Measurements from ENCODE around the gene ZNF804A. TPM values are rescaled to one million over a fixed set of nuclear protein-coding genes. Genes with fewer than 3 reads are reported as not detected.

ZNF804A gene
- total RNA-seq, 1 donor from 2014 or later, result not detected

- TF ChIP-seq, protein P1, sequence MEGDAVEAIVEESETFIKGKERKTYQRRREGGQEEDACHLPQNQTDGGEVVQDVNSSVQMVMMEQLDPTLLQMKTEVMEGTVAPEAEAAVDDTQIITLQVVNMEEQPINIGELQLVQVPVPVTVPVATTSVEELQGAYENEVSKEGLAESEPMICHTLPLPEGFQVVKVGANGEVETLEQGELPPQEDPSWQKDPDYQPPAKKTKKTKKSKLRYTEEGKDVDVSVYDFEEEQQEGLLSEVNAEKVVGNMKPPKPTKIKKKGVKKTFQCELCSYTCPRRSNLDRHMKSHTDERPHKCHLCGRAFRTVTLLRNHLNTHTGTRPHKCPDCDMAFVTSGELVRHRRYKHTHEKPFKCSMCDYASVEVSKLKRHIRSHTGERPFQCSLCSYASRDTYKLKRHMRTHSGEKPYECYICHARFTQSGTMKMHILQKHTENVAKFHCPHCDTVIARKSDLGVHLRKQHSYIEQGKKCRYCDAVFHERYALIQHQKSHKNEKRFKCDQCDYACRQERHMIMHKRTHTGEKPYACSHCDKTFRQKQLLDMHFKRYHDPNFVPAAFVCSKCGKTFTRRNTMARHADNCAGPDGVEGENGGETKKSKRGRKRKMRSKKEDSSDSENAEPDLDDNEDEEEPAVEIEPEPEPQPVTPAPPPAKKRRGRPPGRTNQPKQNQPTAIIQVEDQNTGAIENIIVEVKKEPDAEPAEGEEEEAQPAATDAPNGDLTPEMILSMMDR (conservative IDR thresholded peaks at IDR 0.05; ENCODE audit: low read depth, low read length), result no peak
- DNase-seq (ENCODE audit: low read depth), result peak; percentile 72
- no peak overlapping the region for H3K4me3 ChIP-seq (ENCODE audit: low read depth, low read length)
These were observed 56.6 kb downstream of the ZNF804A start for GRCh38 chr2:184654945-184655344.

- TF ChIP-seq, protein P1 (conservative IDR thresholded peaks at IDR 0.05; ENCODE audit: low read depth, low read length), result no peak
- DNase-seq (ENCODE audit: low read depth), result no peak
- no peak overlapping the region for H3K4me3 ChIP-seq (ENCODE audit: low read depth, low read length)
These were observed 78.8 kb downstream of the ZNF804A start for GRCh38 chr2:184677171-184677570.

- TF ChIP-seq, protein P1 (conservative IDR thresholded peaks at IDR 0.05; ENCODE audit: low read depth, low read length), result no peak
- no peak overlapping the region for H3K4me3 ChIP-seq (ENCODE audit: low read depth, low read length)
- no peak for DNase-seq (ENCODE audit: low read depth)
These were observed 81.1 kb downstream of the ZNF804A start for GRCh38 chr2:184679219-184680018.

DNA sequence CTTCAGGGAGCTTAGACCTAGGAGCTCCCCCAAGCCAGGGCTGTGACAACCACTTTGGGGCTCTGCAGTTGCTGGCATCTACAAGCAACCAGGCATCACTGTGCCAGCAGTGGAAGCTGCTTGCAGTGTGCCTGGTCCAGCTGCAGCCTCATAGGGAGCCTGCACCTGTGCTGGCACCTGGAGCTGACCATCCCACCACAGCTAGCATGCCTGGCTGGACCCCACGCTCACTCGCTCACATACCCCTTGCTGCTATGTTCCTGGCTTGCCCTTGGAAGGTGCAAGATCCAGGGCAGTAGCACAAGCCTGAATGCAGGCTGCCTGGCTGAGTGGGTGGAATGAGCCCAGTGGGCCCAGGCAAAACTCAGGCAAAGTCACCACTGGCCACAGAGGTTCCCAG, 82.5 kb downstream of the ZNF804A start:
- H3K4me3 ChIP-seq (ENCODE audit: low read depth, low read length), result no peak overlapping the region
- no peak for DNase-seq (ENCODE audit: low read depth)
- TF ChIP-seq, protein P1 (conservative IDR thresholded peaks at IDR 0.05; ENCODE audit: low read depth, low read length), result no peak

- no peak for DNase-seq (ENCODE audit: low read depth)
- TF ChIP-seq, protein P1 (conservative IDR thresholded peaks at IDR 0.05; ENCODE audit: low read depth, low read length), result no peak
- no peak overlapping the region for H3K4me3 ChIP-seq (ENCODE audit: low read depth, low read length)
These were observed 83.5 kb downstream of the ZNF804A start for GRCh38 chr2:184681642-184682321.

DNA sequence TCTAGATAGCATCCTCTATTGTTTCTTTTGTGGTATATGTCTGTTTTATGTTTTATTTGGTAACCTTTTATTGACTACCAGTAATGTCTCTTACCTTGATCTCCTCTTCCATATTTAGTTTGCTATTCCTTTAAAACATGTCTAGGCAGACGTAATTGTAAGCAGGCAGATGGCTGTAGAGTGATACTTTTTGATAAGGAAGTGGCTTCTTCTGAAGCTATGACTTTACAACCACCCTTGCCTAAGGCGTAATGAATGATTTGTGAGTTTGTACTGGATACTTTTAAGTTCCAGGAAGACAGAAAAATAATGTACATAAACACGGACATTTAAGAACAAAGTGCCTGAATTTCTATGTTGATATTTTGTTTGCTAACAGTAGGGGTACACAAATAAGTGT, 85.6 kb downstream of the ZNF804A start:
- DNase-seq (ENCODE audit: low read depth), result no peak
- H3K4me3 ChIP-seq (ENCODE audit: low read depth, low read length), result no peak overlapping the region
- TF ChIP-seq, protein P1 (conservative IDR thresholded peaks at IDR 0.05; ENCODE audit: low read depth, low read length), result no peak
